GM21423 (cell line): ENCODE measurements around the gene IFI27.

ENCODE experiments used
- ATAC-seq: cut with Tn5 transposase; IDR thresholded peaks from one replicate; pipeline ENCODE4 v1.9.1; 2021; ENCODE audit warnings: mild to moderate bottlenecking, moderate library complexity; ENCODE audit not compliant: unreplicated experiment

The IFI27 gene

GRCh38 chr14:94102768-94103482, 7.6 kb upstream of the IFI27 start:
- ATAC-seq = no peak

- ATAC-seq = no peak
Measured at GRCh38 chr14:94103554-94104150, 6.9 kb upstream of the IFI27 start.

- ATAC-seq = no peak
Measured at GRCh38 chr14:94104731-94105130, 5.8 kb upstream of the IFI27 start.

GRCh38 chr14:94109915-94110250, 653 bp upstream of the IFI27 start:
- ATAC-seq = no peak

- ATAC-seq = no peak
Measured at GRCh38 chr14:94111276-94112095, 950 bp downstream of the IFI27 start.

GRCh38 chr14:94112513-94113063, 2.1 kb downstream of the IFI27 start:
- no peak for ATAC-seq

- ATAC-seq = no peak
Measured at GRCh38 chr14:94113073-94113472, 2.5 kb downstream of the IFI27 start.

- ATAC-seq = no peak
Measured at GRCh38 chr14:94113490-94113889, 3.0 kb downstream of the IFI27 start.

GRCh38 chr14:94113908-94114588, 3.5 kb downstream of the IFI27 start:
- no peak for ATAC-seq

- no peak for ATAC-seq
Measured at GRCh38 chr14:94114589-94115057, 4.1 kb downstream of the IFI27 start.

- ATAC-seq = no peak
Measured at GRCh38 chr14:94115058-94115591, 4.6 kb downstream of the IFI27 start.

GRCh38 chr14:94115631-94116030, 5.1 kb downstream of the IFI27 start:
- no peak for ATAC-seq

GRCh38 chr14:94116701-94117100, 6.2 kb downstream of the IFI27 start:
- ATAC-seq = no peak

GRCh38 chr14:94117856-94118255, 7.3 kb downstream of the IFI27 start:
- no peak for ATAC-seq

- no peak for ATAC-seq
Measured at GRCh38 chr14:94119071-94119470, 8.5 kb downstream of the IFI27 start.

- ATAC-seq = no peak
Measured at GRCh38 chr14:94120667-94121340, 10.3 kb downstream of the IFI27 start.

- ATAC-seq = no peak
Measured at GRCh38 chr14:94121485-94121884, 10.9 kb downstream of the IFI27 start.

GRCh38 chr14:94122438-94122837, 11.9 kb downstream of the IFI27 start:
- ATAC-seq = no peak

- no peak for ATAC-seq
Measured at GRCh38 chr14:94123296-94123695, 12.8 kb downstream of the IFI27 start.

GRCh38 chr14:94123868-94124267, 13.3 kb downstream of the IFI27 start:
- no peak for ATAC-seq
